GM21737 (cell line): ENCODE results near the gene WDR18.

ENCODE experiments used
- ATAC-seq: cut with Tn5 transposase; IDR thresholded peaks from one replicate; pipeline ENCODE4 v1.9.1; 2021; ENCODE audit warnings: mild to moderate bottlenecking, moderate library complexity; ENCODE audit not compliant: unreplicated experiment

Gene WDR18

DNA sequence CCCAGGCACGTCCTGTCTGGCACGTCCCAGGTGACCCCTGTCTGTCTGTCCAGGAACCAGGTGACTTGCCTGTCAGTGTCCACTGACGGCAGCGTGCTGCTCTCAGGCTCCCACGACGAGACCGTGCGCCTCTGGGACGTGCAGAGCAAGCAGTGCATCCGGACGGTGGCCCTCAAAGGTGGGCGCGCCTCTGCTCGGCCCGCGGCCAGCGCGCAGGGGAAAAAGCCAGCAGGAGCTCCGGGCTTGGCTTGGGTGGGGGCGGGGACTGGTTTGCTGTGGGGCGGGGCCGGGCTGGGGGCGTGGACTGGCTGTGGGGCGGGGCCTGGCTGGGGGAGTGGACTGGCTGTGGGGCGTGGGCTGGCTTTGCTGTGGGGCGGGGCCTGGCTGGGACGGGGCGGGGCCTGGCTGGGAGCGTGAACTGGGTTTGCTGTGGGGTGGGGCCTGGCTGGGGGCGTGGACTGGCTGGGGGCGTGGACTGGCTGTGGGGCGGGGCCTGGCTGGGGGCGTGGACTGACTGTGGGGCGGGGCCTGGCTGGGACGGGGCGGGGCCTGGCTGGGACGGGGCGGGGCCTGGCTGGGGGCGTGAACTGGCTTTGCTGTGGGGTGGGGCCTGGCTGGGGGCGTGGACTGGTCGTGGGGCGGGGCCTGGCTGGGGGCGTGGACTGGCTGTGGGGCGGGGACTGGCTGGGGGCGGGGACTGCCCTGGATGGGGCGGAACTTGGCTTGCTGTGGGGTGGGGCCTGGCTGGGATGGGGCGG is 7.2 kb downstream of the WDR18 start:
- ATAC-seq: no peak

- no peak for ATAC-seq
Measured at GRCh38 chr19:991932-992669, 8.0 kb downstream of the WDR18 start.

- ATAC-seq: no peak
Measured at GRCh38 chr19:992670-993055, 8.5 kb downstream of the WDR18 start.

DNA sequence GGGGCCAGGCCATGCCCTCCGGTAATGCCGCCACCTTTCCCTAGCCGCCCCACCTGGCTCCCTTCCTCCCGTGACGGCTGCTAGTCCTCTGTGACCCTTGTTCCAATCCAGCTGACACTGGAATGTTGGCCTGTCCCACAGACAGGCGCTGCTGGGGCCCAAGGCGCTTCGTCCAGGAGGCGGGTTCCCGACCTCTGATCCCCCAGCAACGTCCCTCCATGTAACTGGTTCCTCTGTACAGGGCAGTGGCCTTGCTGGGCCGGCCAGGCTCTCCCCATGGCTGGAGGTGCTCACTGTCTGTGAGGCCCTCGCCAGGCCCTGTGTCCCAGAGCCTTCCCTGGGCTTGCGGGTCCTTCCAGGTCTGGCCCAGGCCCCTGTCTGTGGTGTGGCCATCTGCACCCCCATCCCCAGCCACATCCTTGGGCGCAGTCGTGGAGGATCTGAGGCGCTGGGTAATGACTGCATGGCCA is 9.3 kb downstream of the WDR18 start:
- no peak for ATAC-seq

DNA sequence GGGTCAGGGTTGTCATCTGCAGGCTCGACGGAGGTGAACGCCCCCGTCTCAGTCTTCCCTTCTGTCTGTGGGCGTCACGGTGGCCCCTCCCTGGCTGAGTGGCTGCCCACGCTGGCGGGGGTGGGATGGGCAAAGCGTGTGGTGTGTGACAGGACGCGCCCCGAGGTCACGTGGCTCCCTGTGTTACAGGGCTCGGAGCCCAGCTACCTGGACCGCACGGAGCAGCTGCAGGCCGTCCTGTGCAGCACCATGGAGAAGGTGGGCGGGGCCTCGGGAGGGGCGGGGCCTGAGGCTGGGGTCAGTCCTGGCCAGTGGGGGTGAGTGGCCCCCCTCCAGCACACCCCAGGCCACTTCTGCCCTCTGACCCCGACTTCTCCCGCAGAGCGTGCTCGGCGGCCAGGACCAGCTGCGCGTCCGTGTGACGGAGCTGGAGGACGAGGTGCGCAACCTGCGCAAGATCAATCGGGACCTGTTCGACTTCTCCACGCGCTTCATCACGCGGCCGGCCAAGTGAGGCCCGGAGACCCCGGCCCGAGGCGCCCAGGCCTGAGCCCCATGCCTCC is 9.8 kb downstream of the WDR18 start:
- no peak for ATAC-seq

DNA sequence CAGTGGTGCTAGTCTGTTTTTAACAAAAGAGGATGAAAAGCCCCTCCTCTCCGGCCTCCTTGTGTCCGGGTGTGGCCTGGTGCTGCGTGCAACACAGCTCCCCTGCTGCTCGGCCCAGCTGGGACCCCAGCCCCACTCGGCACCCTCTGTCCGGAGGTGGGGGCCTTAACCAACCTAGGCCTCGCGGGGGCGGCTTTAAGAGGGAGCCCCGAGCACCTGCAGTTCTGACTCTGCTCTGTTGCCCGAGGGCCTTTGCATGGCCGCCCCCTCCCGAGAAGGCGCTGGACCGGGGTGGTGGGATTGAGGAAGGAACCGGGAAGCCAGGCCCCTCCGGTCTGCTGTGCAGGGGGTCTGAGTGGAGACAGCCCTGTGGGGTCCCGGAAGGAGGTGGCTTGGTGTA is 10.4 kb downstream of the WDR18 start:
- no peak for ATAC-seq

- no peak for ATAC-seq
Measured at GRCh38 chr19:995051-995827, 11.1 kb downstream of the WDR18 start.

GRCh38 chr19:996051-996838 is 12.1 kb downstream of the WDR18 start:
- no peak for ATAC-seq

DNA sequence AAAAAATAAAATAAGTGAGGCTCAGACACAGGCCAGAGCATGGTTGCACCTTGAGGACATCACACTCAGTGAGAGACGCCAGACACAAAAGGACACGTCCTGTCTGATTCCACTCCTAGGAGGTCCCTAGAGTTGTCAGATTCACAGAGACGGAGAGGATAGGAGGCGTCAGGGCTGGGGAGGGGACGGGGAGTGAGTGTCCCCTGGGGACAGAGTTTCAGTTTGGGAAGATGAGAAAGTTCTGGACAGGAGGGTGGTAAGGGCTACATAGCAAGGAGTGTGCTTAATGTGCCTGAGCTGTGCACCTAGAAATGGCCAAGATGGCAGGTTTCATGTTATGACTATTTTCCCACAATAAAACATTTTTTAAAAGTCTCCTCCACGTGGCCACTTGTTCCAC is 13.9 kb downstream of the WDR18 start:
- ATAC-seq: no peak

DNA sequence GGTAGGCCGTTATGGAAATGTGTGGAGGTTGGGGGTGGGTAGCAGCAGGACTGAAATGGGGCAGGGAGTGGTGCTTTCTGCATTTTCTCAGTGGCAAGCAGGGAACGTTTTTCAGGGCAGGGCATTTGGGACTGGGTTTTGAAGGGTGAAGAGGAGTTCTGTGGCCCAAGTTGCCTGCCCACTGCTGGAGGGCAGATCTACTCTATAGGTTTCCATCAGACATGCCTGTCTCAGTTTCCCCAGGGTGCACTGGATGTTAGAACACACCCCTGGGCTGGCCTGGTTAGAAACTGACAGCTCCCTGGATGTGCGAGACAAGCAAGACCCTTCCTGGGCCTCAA is 15.2 kb downstream of the WDR18 start:
- ATAC-seq: no peak

- no peak for ATAC-seq
Measured at GRCh38 chr19:1000095-1000494, 15.9 kb downstream of the WDR18 start, which contains the start of gene GRIN3B. Gene GRIN3B (plus strand): TSS chr19:1000419. CDS start chr19:1000438, 19 bp downstream.

DNA sequence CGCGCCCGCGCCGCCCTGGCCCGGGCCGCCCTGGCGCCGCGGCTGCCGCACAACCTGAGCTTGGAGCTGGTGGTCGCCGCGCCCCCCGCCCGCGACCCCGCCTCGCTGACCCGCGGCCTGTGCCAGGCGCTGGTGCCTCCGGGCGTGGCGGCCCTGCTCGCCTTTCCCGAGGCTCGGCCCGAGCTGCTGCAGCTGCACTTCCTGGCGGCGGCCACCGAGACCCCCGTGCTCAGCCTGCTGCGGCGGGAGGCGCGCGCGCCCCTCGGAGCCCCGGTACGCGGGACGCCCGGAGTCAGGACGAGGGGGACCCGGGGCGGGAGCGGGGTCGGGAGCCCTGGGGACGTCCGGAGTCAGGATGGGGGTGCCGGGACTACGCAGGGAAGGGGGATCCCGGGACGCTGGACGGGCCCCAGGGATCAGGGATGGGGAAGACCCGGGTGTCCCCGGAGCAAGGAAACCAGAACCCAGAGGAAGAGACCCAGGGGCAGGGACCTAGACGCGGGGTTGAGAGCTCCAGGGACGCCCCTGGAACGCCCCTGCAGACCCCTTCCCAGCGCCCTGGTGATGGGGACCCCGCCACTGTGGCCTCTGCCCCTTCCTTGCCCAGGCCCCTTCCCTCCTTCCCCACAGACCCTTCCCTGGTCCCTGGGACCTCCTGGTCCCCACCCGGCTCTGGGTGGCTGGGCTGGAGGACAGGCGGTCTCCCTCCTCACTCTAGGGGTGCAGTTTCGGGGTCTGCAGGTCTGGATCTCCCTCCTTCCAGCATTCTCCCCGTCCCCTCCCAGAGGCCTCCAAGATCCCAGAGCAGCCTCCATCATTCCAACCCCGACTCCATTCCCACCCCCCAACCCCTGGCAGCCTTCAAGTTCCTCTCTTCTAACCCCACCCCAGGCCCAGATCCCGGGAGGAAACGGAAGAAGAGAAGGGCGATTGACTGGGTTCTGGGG is 16.7 kb downstream of the WDR18 start:
- ATAC-seq: no peak

GRCh38 chr19:1001538-1002166 is 17.5 kb downstream of the WDR18 start:
- ATAC-seq: no peak

DNA sequence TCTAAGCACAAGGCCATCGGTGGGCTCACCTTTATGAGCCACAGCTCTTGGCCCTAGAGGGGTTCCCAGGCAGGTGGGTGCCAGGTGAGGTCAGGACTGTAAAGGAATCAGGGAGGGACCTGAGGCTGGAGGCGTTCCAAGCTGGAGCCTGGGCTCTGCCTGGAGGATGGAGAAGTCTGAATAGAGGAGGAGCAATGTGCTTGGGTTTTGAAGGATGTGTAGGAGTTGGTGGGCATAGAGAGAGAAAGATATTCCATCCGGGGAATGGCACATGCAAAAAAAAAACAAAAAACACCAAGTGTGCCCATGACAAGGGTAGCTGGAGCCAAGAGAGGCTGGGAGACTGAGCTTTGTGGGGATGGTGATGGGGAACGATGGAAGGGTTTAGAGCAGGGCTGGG is 18.5 kb downstream of the WDR18 start:
- no peak for ATAC-seq

DNA sequence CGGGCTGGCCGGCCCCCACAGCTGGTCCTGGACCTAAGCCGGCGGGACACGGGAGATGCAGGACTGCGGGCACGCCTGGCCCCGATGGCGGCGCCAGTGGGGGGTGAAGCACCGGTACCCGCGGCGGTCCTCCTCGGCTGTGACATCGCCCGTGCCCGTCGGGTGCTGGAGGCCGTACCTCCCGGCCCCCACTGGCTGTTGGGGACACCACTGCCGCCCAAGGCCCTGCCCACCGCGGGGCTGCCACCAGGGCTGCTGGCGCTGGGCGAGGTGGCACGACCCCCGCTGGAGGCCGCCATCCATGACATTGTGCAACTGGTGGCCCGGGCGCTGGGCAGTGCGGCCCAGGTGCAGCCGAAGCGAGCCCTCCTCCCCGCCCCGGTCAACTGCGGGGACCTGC is 19.1 kb downstream of the WDR18 start:
- ATAC-seq: no peak

GRCh38 chr19:1004204-1004802 is 20.2 kb downstream of the WDR18 start:
- ATAC-seq: no peak

DNA sequence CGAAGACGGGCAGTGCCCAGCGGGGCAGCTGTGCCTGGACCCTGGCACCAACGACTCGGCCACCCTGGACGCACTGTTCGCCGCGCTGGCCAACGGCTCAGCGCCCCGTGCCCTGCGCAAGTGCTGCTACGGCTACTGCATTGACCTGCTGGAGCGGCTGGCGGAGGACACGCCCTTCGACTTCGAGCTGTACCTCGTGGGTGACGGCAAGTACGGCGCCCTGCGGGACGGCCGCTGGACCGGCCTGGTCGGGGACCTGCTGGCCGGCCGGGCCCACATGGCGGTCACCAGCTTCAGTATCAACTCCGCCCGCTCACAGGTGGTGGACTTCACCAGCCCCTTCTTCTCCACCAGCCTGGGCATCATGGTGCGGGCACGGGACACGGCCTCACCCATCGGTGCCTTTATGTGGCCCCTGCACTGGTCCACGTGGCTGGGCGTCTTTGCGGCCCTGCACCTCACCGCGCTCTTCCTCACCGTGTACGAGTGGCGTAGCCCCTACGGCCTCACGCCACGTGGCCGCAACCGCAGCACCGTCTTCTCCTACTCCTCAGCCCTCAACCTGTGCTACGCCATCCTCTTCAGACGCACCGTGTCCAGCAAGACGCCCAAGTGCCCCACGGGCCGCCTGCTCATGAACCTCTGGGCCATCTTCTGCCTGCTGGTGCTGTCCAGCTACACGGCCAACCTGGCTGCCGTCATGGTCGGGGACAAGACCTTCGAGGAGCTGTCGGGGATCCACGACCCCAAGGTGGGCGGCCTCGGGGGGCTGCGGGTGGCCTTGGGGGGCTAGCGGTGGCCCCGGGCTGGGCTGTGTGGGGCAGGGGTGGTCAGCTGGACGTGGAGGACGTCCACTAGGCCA is 20.9 kb downstream of the WDR18 start:
- no peak for ATAC-seq
